Activated CD4-positive, CD25-positive, alpha-beta regulatory T cell treated with anti-CD3 and anti-CD28 coated beads, Interleukin-2, amount 50 U/mL, for 16 hours (primary cell): Measurements from ENCODE around the gene FOXP2.
"Not testable (repeated sequence)": the region's sequence is repeated elsewhere in the genome, so short reads cannot be mapped to it uniquely, and the experiment has no call there.

Experiments
- DNase-seq: peaks from one replicate; pipeline ENCODE4 v3.0.0-alpha.2; 2020; ENCODE audit warnings: low read depth, low spot score

Gene FOXP2

GRCh38 chr7:114422507-114423501 lies 8.2 kb downstream of the FOXP2 start:
- no peak for DNase-seq

DNA sequence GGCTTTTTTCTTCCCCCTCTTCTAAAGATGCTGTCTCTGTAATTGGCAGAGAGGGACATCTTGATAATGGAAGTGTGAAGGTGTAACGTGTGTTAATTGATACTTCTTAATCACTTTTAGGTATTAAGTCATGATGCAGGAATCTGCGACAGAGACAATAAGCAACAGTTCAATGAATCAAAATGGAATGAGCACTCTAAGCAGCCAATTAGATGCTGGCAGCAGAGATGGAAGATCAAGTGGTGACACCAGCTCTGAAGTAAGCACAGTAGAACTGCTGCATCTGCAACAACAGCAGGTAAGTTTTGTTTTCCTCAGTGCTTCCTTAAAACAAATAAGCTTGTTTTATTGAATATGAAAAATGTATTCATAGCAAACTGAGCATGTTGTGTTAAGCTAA lies 11.8 kb downstream of the FOXP2 start:
- no peak for DNase-seq

GRCh38 chr7:114426824-114427223 lies 12.2 kb downstream of the FOXP2 start:
- no peak for DNase-seq

GRCh38 chr7:114428211-114428610 lies 13.6 kb downstream of the FOXP2 start:
- DNase-seq = no peak

DNA sequence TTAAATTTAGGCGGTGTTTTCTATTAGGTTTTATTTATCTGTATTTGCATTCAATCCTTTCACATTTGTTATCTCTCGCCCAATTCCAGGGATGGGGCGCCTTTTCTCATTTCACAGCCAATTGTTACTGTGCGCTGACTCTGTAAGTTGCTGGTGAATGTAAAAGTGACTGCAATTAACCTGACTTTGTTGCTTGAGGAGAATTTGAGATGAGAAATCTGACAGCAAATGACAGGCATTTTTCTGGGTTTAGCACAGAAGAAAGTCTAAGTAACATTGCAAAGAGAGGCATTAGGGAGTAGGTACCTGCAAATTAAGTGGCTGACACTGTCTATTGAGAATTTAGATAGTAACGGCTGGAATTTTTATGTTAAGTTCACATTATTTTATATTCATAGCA lies 16.6 kb downstream of the FOXP2 start:
- DNase-seq = no peak

DNA sequence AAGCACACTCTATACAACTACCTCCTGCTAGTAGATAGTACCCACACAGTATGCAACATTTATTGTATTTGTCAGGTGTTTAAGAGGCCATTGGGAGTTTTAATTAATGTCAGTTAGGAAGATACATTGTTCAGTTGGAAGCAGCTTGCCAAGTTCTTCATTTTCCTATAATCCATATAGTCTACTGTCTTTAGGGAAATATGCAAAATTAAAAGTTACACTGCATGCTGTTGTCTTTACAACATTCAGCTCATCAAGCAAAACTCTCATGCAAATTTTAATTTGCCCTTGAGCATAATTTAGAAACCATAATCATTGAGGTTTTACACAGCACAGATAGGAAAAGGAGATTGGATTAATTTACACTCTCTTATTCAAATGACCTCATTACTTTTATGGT lies 17.4 kb downstream of the FOXP2 start:
- no peak for DNase-seq

DNA sequence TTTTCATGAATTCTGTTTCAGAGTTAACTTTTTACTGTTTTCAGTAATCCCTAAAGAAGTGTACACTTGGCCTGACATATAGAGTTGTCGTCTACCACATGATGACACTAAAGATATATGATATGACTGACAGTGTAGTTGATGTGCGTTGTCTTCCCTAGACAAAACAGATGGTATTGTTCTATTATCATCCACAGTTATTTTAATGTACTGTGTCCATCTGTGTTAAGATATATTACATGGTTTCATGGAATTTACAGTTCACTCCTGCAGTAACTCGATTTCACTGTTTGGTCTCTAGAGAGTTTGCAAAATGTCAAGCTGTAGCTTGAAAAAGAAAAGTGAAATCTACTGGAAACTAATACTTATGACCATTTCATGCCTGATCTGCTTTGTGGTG lies 18.1 kb downstream of the FOXP2 start:
- no peak for DNase-seq

- no peak for DNase-seq
Observed at GRCh38 chr7:114439581-114439980, 25.0 kb downstream of the FOXP2 start.

GRCh38 chr7:114440927-114441326 lies 26.3 kb downstream of the FOXP2 start:
- not testable (repeated sequence) for DNase-seq

DNA sequence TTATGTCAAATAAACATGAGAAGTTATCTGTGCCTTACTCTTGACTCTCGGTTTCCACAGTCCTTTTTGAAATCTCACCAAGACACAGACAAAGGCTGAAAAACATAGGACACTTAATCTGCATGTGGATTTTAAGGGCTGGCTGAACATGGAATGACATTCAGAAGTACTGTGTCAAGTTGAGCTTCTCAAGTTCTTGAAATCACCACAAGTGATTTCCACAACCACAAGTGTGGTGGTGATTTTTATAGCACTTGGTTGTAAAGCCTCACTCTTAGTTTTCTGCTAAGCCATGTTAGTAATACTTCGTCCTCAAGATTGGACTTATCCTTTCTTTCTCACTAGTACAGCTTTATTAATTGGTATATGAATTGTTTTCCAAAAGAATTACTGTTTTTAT lies 29.6 kb downstream of the FOXP2 start:
- DNase-seq = no peak

DNA sequence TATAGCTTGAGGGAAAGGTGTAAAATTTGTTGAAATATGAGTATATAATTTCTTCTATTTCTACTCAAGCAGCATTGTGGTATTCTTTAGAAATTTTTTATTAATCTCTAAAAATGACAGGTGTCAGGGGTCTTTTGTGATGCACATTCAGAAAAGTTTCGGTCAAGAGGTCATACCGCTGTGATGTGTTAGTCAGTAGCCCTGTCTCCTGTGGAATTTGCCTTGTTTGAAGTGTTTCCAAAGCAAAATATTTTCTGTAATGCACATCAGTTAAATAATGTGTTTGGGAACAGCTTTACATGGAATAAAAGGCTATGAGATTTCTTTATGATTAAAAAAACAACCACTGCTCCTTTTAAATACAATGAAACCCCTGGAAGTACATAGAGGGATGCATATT lies 35.8 kb downstream of the FOXP2 start:
- no peak for DNase-seq

- no peak for DNase-seq
Observed at GRCh38 chr7:114459574-114459973, 45.0 kb downstream of the FOXP2 start.

DNA sequence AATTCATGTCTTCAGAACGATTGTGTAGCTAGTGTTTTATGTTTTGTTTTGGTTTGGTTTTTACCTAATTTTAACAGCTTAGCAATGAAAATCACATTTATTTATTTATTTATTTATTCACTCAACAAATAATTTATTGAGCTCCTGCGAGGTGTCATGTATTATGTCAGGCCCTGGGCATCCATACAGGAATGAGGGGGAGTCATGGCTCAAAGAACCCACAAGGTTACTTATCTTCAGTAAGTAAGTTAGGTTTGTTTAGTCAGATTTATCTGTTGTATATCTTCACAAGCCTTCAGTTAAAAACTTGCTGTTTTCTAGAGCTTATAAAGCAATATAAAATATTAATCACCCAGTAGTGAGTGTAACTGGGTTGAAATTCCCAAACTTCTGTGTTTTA lies 45.4 kb downstream of the FOXP2 start:
- DNase-seq = no peak

- no peak for DNase-seq
Observed at GRCh38 chr7:114466917-114467316, 52.3 kb downstream of the FOXP2 start.

- no peak for DNase-seq
Observed at GRCh38 chr7:114468844-114469243, 54.2 kb downstream of the FOXP2 start.

- no peak for DNase-seq
Observed at GRCh38 chr7:114472896-114473512, 58.4 kb downstream of the FOXP2 start.

GRCh38 chr7:114478384-114478783 lies 63.8 kb downstream of the FOXP2 start:
- no peak for DNase-seq

- no peak for DNase-seq
Observed at GRCh38 chr7:114481999-114482398, 67.4 kb downstream of the FOXP2 start.

- DNase-seq = no peak
Observed at GRCh38 chr7:114484226-114484625, 69.6 kb downstream of the FOXP2 start.

DNA sequence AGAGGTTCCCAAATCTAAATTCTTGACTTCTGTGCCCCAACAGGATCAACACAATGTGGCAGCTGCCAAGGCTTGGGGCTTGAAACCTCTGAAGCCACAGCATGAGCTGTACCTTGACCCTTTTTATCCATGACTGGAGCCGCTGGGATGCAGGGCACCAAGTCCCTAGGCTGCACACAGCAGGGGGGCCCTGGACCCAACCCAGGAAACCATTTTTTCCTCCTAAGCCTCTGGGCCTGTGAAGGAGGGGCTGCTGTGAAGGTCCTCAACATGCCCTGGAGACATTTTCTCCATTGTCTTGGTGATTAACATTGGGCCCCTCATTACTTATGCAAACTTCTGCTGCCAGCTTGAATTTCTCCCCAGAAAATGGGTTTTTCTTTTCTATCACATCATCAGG lies 72.6 kb downstream of the FOXP2 start:
- no peak for DNase-seq

DNA sequence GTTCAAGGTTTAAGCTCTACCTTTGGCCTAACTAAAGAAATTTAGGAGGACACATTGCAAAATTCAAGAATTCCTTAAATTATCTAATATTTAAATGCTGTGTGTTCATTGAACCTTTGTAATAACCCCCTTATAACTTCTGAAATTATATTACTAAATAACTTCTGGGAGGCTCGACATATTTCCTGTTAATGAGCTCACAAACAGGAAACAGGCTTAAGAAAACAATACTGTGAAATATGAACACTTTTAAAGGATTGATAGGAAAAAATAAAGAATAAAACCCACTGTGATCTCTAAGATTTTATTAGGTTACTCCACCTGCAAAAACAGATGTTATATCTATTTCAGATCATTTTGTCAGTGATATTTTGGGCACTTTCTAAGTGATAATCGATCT lies 74.1 kb downstream of the FOXP2 start:
- no peak for DNase-seq

DNA sequence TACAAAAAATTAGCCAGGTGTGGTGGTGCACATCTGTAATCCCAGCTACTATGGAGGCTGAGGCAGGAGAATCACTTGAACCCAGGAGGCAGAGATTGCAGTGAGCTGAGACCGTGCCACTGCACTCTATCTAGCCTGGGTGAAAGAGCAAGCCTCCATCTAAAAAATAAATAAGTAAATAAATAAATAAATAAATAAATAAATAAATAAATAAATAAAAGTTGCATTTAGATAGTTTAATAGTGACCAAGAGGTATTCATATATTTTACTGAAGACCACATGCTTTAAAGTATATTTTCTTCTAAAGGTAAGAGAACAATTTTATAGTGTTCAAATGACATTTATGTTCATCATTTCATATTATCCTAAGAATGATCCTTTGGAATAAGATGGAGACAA lies 82.9 kb downstream of the FOXP2 start:
- DNase-seq = not testable (repeated sequence)
